Suppressor macrophage treated with lipopolysaccharide for 1 hour (primary cell): ENCODE results near the gene CLEC4M.
A peak's percentile ranks its signal among the peaks of the same experiment; 100 is the strongest.

Experiments used
- DNase-seq, 3 donors: peaks; one replicate each; pipeline ENCODE4 v3.0.0-alpha.2; 2020 to 2022

CLEC4M gene, protein sequence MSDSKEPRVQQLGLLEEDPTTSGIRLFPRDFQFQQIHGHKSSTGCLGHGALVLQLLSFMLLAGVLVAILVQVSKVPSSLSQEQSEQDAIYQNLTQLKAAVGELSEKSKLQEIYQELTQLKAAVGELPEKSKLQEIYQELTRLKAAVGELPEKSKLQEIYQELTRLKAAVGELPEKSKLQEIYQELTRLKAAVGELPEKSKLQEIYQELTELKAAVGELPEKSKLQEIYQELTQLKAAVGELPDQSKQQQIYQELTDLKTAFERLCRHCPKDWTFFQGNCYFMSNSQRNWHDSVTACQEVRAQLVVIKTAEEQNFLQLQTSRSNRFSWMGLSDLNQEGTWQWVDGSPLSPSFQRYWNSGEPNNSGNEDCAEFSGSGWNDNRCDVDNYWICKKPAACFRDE

DNA sequence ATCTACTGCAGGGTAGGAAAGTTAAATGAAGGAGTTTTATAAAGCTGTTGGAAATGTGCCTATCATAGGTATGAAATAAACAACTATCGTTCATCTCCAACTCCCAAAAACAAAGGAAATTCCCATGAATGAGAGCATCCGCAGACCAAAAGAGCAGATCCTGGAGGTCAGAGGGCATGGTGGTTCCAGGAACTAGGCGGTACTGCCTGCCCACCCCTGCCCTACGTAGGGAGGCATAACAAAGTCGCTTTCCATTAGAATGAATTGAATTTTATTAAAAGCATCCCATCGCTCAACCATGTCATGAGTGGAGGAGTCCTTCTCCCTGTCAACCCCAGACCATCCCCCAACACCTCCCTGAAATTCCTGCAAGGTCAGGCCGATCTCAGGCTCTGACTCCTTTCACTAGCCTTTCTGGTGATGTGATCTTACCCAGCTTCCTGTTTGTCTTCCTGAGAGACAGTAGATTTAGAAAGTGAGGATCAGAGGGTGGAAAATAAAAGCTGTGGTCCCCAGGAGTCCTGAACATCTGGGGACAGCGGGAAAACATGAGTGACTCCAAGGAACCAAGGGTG lies at the start of gene CLEC4M:
Gene CLEC4M, plus strand, starts transcription at position 525 of the 575 bp plus-strand sequence. Its CDS starts 24 bp downstream, at position 549.
- DNase-seq = no peak

DNA sequence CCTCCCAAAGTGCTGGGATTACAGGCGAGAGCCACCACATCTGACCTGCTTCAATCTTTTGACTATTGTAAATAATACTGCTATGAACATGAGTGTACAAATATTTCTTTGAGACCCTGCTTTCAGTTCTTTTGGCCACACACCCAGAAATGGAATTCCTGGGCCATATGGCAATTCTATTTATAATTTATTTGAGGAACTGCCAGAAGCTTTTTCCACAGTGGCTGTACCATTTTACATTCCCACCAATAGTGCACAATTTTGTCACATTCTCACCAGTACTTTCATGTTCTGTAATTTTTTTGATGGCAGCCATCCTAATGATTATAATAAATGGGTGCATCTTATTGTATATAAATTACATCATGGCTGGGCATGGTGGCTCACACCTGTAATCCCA lies 47.4 kb upstream of the CLEC4M start:
- no peak for DNase-seq

DNA sequence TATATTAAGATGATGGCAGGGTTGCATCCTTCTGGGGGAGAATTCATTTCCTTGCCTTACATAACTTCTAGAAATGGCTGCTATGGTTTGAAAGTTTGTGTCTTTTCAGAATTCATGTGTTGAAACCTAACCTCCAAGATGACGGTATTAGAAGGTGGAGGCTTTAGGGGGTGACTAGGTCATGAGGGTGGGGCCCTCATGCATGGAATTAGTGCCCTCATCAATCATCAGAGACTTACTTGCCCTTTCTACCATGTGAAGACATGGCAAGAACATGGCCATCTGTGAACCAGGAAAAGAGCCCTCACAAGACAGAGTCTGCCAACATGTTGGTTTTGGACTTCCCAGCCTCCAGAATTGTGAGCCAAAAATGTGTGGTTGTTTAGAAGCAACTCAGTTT lies 46.3 kb upstream of the CLEC4M start:
- no peak for DNase-seq

DNA sequence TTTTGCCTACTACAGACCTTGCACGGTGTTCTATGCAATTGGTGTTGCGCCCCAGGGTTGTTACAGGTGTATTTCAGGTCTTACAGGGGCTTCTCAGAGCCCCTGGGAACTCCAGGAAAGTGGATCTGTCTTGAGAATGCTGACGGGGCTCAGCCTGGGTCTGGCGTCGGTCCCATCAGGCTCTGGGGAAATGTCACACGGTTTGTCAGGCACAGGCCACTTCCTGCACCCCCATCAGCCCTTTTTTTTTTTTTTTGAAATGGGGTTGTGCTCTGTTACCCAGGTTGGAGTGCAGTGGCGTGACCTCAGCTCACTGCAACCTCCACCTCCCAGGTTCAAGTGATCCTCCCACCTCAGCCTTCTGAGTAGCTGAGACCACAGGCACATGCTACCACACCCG lies 44.4 kb upstream of the CLEC4M start:
- no peak for DNase-seq

DNA sequence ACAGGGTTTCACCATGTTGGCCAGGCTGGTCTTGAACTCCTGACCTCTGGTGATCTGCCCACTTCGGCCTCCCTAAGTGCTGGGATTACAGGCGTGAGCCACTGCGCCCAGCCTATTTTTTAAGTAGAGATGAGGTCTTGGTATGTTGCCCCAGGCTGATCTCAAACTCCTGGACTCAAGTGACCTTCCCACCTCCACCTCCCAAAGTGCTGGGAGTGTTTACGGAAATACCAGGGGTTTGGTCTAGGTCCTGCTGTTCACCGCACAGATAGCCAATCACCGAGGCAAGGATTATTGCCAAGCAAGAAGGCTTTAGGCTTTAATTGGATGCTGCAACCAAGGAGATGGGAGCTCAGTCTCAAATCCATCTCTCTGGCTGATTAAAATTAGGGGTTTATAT lies 42.7 kb upstream of the CLEC4M start:
- DNase-seq = no peak

DNA sequence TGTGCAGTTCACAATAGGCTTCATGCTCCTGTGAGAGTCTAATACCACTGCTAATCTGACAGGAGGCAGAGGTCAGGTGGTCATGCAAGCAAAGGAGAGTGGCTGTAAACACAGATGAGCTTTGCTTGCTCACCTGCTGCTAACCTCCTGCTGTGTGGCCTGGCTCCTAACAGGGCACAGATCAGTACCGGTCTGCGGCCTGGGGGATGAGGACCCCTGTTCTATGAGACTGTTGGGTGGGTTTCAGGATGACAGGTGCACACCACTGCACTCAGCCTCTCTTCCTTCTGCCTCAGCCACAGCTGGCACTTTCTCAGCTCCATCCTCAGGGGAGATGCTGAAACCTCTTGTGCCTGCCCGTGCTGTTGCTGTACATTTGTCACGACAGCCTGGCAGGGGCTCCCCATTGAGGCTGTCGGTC lies 40.8 kb upstream of the CLEC4M start:
- no peak for DNase-seq

DNA sequence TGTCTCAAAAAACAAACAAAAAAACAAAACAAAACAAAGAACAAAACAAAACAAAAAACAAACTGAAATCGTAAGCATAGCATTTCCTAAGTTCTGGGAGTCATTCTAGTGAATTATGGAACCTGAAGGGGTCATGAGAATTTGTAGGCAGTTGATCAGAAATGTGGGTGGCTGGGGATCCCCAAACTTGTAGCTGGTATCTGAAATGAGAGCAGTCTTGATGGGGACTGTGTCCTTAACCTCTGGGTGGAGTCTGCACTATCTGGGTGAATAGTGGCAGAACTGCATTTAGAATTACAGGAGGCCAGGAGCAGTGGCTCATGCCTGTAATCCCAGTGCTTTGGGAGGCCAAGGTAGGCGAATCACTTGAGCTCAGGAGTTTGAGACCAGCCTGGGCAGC lies 37.3 kb upstream of the CLEC4M start:
- no peak for DNase-seq

DNA sequence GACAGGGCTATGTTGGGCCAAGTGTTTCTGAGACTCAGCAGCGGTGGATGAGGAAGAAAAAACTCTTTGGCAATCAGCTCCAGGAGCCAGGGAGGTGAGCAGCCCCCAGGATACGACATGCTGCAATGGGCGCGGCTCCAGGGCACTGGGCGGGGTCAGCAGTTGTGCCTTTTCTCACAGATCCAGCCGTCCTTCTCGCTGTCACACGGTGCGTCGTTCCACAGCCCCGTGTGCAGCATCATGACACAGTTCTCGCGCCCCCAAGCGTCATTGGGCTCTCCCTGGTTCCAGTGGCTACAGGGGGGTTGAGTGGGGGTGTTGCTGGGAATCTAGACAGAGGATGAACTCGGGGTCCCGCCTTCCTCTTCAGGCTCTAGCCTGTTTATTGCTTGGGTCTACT lies 33.8 kb upstream of the CLEC4M start:
- DNase-seq = peak in 2 of 3 donors; percentile 32 to 46

DNA sequence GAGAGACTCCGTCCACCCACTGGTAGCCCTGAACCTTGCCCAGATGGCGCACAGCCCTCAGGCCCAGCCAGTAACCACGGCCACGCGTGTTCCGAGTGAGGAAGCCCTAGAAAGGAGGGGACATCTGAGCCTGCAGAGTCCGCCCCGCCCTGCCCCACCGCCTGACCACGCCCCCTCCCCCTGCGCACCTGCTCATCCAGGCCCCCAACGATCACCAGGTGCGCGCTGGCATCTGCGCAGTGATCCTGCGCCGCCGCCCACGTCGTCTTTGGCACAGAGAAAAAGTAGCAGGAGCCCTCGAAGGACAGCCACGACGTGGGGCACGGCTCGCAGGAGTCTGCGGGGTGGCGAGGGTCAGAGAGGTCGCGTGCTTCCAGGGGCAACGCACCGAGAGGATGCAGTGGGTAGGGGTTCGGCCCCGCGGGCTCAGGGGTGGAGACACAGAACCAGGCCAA lies 33.2 kb upstream of the CLEC4M start:
- no peak for DNase-seq

DNA sequence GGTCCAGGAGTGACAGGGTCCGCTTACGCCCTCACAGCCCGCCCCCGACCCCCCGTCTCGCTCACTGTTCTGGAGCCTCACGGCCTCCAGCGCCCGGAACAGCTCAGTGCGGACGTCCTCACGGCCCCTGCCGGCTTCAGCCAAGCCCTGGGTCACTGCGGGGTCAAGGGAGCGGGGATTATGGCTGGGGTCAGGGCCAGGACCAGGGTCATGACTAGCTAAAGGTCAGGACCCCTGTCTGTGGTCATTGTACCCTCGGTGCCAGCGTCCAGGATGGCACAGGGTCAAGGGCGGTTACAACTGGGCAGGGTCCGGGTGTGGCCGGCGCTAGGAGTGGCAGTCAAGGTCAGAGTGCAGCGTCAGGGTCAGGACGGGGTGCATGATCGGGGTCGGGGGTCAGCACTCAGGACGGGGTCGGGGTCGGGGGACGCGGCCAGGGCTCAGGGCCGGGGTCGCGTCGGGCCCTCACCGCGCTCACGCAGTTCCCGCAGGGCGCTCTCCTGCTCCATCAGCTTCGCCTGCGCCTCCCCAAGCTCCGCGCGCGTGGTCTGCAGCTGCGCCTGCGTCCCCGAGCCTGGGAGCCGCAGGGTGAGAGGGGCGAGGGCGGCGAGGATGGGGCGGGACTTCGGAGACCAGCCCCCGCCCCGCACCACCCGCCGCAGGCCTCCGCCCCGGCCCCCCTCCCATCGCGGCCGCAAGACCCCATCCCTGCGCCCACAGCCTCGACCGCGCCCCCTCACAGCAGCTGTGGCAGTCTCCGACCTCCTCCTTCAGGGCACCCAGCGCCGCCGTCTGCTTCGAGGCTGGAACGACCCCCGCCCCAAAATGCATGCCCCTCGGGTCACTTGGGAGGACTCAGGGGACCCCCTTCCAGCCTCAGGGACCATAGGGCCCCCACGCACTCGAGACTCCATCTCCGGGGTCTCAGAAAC lies 32.5 kb upstream of the CLEC4M start:
- DNase-seq = peak in 1 of 3 donors; percentile 21

DNA sequence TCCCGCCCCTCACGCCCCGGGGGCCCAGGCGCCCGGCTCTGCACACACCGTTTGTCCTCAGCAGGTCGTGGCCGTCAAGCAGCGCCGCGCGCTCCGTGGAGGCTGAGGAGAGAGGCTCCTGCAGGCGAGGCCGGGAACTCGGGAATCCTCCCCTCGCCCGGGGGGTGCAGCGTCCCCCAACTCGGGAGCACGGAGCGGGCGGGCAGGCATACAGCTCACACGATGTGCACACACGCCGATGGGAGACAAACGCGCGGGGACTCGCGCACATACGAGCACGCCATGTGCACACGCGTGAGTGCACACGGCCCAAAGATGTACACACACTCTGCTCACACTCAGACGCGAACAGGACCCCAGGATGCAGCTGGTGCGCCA lies 31.8 kb upstream of the CLEC4M start:
- DNase-seq = no peak

DNA sequence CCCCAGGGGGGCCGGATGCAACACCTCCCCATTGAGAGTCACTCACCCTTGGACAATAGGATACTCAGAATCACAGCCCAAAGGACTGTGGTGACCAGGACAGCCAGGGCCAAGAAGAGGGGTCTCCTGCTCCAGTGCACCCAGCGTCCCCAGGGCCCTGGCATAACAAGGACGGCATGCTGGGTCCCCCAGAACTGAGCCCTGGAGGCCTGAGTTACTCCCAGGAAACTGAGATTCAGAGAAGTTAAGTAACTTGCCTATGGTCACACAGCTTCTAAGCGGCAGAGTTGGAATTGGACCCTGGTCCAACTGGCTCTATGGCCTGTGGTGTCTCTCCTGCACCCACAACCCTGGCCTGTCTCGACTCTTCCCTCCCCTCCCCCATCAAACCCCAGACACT lies 31.4 kb upstream of the CLEC4M start:
- no peak for DNase-seq

DNA sequence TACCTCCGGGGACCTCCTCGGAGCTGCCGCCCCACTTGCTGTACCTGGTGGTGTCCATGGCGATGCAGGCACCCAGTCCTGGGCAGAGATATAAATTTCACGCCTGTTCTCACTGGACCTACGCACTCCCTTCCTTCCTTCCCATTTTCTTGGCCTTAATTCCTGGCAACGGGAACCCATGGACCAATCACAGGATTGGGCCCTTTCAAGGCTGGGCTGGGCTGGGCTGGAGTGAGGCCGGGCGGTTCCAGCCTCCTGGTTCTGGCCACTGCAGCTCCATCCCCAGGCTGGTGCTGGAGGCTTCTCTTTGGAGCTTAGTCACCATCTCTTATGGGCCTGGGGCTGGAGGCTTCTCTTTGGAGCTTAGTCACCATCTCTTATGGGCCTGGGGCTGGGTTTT lies 31.0 kb upstream of the CLEC4M start, which contains the start of gene CLEC4G:
Gene CLEC4G, minus strand, starts transcription at position 66 of the 400 bp plus-strand sequence. Its CDS starts 8 bp downstream, at position 58.
- DNase-seq = no peak

DNA sequence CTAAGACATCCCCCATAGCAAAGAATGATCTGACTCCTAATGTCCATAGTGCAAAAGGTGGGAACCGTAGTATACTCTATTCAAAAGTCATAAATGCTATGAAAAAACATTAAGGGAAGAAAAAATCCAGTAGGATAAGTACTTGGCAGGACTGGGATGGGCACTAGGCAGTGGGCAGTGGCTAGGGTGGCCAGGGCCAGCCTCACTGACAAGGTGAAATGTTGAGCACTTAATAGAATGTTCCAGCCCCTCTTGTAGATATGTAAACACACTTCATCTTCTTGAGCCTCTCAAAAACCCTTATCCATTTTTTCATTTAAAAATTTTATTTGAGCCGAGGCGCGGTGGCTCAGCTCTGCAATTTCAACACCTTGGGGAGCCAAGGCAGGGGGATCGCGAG lies 29.7 kb upstream of the CLEC4M start:
- no peak for DNase-seq

DNA sequence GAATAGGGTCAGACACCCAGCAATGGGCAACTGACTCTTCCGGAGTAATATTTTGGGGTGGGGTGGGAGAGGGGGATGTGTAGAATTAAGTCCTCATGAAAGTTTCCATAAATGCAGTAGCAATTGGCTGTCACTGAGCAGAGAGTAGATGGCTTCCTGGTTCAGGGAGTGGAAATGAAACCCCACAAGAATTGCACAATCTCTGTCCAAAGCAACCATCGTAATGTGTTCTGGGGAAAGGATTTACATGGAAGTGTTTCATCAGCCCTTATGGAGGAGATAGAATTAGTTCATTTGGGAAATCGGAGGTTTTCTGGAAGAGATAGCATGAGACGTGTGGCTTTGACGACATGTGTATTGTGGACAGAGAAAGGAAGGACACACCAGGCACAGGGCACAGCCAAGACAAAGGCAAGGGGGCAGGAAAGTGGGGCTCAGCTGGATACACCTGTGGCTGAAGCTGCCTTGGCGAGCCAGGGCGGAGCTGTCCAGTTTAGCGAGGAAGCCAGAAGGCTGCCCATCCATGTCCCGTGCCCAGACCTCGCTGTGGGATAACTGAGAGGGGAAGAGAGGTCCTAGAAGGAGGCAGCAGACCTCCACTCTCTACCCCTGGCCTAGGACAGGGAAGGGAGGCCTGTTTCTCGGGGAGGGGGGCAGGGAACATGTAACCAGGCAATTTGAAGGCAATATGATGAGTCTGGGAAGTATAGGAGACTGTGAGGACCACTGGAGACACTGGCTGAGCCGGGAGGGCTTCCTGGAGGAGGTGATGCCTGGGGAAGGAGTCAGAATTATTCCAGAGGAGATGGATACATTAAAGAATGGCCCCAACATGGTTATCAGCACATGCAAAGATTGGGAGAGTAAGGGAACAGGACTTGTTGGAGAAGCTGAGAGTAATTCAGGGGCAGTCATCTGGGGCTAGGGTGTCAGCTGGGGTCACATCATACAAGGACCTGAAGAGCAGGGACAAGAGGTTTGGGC lies 28.5 kb upstream of the CLEC4M start:
- DNase-seq = peak; percentile 77 to 92 (median 89)

DNA sequence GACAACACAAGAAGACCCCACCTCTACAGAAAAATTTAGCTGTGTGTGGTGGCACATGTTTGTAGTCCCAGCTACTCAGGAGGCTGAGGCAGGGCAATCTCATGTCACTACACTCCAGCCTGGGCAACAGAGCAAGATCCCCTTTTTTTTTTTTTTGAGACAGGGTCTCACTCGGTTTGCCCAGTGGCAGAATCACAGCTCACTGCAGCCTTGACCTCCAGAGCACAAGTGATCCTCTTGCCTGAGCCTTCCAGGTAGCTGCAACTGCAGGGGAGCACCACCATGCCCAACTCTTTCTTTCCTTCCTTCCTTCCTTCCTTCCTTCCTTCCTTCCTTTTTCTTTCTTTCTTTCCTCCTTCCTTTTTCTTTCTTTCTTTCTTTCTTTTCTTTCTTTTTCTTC lies 26.9 kb upstream of the CLEC4M start:
- DNase-seq = no peak

DNA sequence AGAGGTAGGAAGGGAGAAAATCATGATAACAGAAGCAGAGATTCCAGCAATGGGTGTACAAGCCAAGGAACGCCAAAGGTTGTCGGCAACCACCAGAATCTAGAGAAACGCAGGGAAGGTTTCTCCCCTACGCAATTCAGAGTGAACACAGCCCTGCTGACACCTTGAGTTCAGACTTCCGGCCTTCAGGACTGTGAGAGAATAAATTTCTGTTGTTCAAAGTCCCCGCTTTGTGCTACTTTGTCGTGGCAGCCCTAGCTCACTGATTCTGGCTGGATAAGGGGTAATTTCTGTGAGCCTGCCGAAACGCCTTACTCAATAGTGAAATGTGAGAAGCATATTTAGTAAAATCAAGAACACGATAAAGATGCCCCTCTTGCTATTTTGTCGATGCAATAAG lies 25.8 kb upstream of the CLEC4M start:
- DNase-seq = no peak

DNA sequence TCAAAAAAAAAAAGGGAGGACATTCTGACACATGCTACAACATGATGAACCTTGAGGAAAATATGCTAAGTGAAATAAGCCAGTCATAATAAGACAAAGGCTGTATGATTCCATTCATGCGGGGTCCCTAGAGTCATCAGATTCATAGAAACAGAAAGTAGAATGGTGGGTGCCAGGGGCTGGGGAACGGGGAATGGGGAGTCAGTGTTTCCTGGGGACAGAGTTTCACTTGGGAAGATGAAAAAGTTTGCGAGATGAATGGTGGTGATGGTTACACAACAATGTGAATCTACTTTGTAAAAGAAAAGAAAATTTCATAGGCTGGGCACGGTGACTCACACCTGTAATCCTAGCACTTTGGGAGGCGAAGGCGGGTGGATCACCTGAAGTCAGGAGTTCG lies 25.0 kb upstream of the CLEC4M start:
- peak in 2 of 3 donors; percentile 20 to 39 for DNase-seq

DNA sequence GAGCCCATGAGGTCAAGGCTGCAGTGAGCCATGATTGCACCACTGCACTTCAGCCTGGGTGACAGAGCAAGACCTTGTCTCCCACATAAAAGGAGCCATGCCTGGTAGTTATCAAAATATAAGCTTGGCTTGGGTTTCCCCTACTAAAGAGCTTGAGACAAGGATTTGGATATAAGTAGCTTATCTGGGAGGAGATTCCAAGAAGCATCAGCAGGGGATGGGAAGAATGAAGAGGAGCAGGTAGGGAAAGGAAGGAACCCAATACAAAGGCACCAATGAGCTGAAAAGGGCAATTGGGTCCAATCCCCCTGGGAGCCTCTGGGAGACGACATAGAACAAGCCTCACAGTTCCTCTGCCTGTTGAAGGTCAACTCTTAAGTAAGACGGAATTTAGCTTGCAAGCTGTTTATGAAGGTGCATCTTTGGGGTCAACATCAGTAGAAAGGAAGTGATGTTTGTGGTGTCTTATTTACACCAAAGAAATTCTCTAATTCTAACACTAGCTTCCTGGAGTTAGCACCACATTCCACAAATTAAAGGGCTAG lies 23.8 kb upstream of the CLEC4M start:
- no peak for DNase-seq

DNA sequence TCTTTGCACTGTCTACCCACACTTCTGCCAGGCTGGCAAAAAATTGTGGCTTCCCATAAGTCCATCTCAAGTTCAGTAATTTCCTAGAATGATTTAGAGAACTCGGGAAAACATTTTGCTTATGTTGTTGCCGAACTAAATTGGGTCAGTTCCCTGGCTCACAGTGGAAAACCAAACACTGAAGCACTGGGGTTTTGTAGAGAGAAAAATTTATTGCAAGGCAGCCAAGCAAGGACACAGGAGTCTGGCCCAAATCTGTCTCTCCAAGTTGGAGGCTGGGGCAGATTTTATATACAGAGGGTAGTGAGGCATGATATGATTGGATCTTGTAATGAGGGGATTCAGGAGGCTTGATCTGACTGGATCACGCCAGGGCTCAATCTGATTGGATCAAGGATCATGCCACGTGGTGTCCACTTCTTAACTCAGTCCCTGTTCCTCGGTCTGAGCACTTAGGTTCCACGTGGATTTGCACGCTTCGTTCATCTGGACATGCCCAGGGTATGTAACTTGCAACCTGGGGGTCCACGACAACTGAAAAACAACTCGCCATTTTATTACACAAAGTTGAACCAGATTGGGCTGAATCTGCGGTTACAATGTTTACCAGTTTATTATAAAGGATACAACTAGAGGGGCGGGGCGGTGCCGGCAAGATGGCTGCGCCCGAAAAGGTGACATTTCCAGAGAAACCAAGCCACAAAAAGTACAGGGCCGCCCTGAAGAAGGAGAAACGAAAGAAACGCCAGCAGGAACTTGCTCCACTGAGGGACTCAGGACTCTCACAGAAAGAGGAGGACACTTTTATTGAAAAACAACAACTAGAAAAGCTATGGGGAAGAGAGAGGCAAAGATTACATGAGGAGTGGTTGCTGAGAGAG lies 23.0 kb upstream of the CLEC4M start:
- DNase-seq = peak; percentile 30 to 43 (median 38)

DNA sequence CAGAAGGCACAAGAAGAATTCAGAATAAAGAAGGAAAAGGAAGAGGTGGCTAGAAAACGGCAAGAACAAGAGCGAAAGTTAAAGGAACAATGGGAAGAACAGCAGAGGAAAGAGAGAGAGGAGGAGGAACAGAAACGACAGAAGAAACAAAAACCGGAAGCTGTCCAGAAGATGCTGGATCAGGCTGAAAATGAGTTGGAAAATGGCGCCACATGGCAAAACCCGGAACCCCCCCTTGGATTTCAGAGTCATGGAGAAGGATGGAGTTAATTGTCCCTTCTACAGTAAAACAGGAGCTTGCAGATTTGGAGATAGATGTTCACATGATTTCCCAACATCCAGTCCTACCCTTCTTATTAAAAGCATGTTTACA lies 22.4 kb upstream of the CLEC4M start:
- peak in 2 of 3 donors; percentile 24 to 29 for DNase-seq
